Measurements from ENCODE around the gene GALNT11.

GRCh38 chr7:152137476-152138025 lies 112.1 kb downstream of the GALNT11 start:
- no peak for TF ChIP-seq CTCF (IDR thresholded peaks at IDR 0.05; ENCODE audit: low read depth, low read length, poor library complexity, severe bottlenecking)
- no peak for TF ChIP-seq EZH2phosphoT487 (IDR thresholded peaks at IDR 0.05; ENCODE audit: borderline replicate concordance, low read length)

Measured in DOHH2 (cell line).